Activated B cell treated with CpG ODN at 0.5 μM for 24 hours (primary cell): Measurements from ENCODE around the gene COG8. TPM values are rescaled to one million over a fixed set of nuclear protein-coding genes. Genes with fewer than 3 reads are reported as not detected.

Source experiments
- ATAC-seq: fragments of 200-7000 bp; cut with Tn5 transposase; one replicate; pipeline ENCODE4 v1.10.0; 2021; ENCODE audit warnings: low read depth, mild to moderate bottlenecking, moderate library complexity
- CTCF ChIA-PET: fragments of 350-600 bp; sonication (Branson Sonifier 250); formaldehyde crosslinking; loops from one replicate; lab custom pipeline; 2021; ENCODE audit warnings: antibody characterized with exemption; lab: Charles Lee
- POLR2A ChIA-PET: fragments of 350-600 bp; sonication (Branson Sonifier 250); formaldehyde crosslinking; loops from one replicate; lab custom pipeline; 2021; ENCODE audit warnings: antibody characterized with exemption; lab: Charles Lee
- DNase-seq: peaks from one replicate; pipeline ENCODE4 v3.0.0; 2022
- H3K27ac Mint-ChIP-seq: one replicate; pipeline ENCODE4 v1.8.0; 2020; ENCODE audit warnings: mixed read lengths
- H3K27me3 Mint-ChIP-seq: one replicate; pipeline ENCODE4 v1.8.0; 2021; ENCODE audit warnings: mixed read lengths
- H3K36me3 Mint-ChIP-seq: one replicate; pipeline ENCODE4 v1.8.0; 2021; ENCODE audit warnings: low read depth, mixed read lengths
- H3K4me1 Mint-ChIP-seq: one replicate; pipeline ENCODE4 v1.8.0; 2021; ENCODE audit warnings: mixed read lengths
- H3K4me3 Mint-ChIP-seq: one replicate; pipeline ENCODE4 v1.8.0; 2020; ENCODE audit warnings: mild to moderate bottlenecking, mixed read lengths
- H3K9me3 Mint-ChIP-seq: one replicate; pipeline ENCODE4 v1.8.0; 2020; ENCODE audit warnings: mixed read lengths
- CTCF ChIP-seq: fragments of 200-600 bp; IDR thresholded peaks from one replicate; pipeline ENCODE4 v1.8.0; 2022; ENCODE audit warnings: antibody characterized with exemption, mild to moderate bottlenecking
- intact Hi-C: fragments of 100-400 bp; cut with micrococcal nuclease; formaldehyde crosslinking; loops from one replicate; pipeline ENCODE4 v1.15.1; 2024
- total RNA-seq: library from RNA; stranded (reverse); gene quantifications from 2 replicates; pipeline ENCODE4 v1.2.3, GENCODE V29; 2022

The COG8 gene
- total RNA-seq, 1 donor from 2014 or later: 45.4 TPM

- intact Hi-C loops: loop anchor here (1.0 kb wide), 1 partner anchor 759 kb away; no protein-coding TSS in a partner anchor
- H3K27ac Mint-ChIP-seq: no peak overlapping the region
- no peaks in the 10 kb centered on the region for H3K27me3 Mint-ChIP-seq
- DNase-seq (no peak), ATAC-seq (no peak)
- CTCF ChIA-PET: interaction anchor here (0.8 to 8.8 kb wide), 6 partner anchors 118 to 759 kb away, joined by 3 to 163 read pairs (median 4); no protein-coding TSS in a partner anchor
- POLR2A ChIA-PET: interaction anchor here (0.6 kb wide), 2 partner anchors 46 to 212 kb away, joined by 4 to 9 read pairs; no protein-coding TSS in a partner anchor
- no peaks in the 10 kb centered on the region for H3K4me1 Mint-ChIP-seq
- H3K36me3 Mint-ChIP-seq: no peaks in the 10 kb centered on the region
- no peaks in the 10 kb centered on the region for H3K9me3 Mint-ChIP-seq
- TF ChIP-seq CTCF: peak; percentile 18
- H3K4me3 Mint-ChIP-seq: no peak overlapping the region
These were observed 52.2 kb downstream of the COG8 start for GRCh38 chr16:69286941-69287713.

GRCh38 chr16:69285240-69285639 lies 54.1 kb downstream of the COG8 start:
- ChIA-PET POLR2A (interaction anchor here (1.1 kb wide), 1 partner anchor 135 kb away, joined by 6 read pairs; no protein-coding TSS in a partner anchor), CTCF (interaction anchor here (0.7 to 8.8 kb wide), 7 partner anchors 13 to 757 kb away, joined by 3 to 163 read pairs (median 4); no protein-coding TSS in a partner anchor)
- Mint-ChIP-seq H3K27ac (no peak overlapping the region), H3K9me3 (no peaks in the 10 kb centered on the region), H3K4me3 (no peak overlapping the region), H3K36me3 (no peaks in the 10 kb centered on the region), H3K4me1 (no peaks in the 10 kb centered on the region), H3K27me3 (no peaks in the 10 kb centered on the region)
- no peak for DNase-seq
- no peak for TF ChIP-seq CTCF
- no peak for ATAC-seq
- intact Hi-C loops: no loop called here

GRCh38 chr16:69283851-69284250 lies 55.5 kb downstream of the COG8 start:
- no peaks in the 10 kb centered on the region for H3K4me1 Mint-ChIP-seq
- ChIA-PET POLR2A (no interaction called here), CTCF (interaction anchor here (8.8 kb wide), 1 partner anchor 133 kb away, joined by 163 read pairs; no protein-coding TSS in a partner anchor)
- DNase-seq: no peak
- intact Hi-C loops: no loop called here
- ATAC-seq: no peak
- no peaks in the 10 kb centered on the region for H3K36me3 Mint-ChIP-seq
- H3K27me3 Mint-ChIP-seq: no peaks in the 10 kb centered on the region
- H3K4me3 Mint-ChIP-seq: no peak overlapping the region
- no peak for TF ChIP-seq CTCF
- no peak overlapping the region for H3K27ac Mint-ChIP-seq
- no peaks in the 10 kb centered on the region for H3K9me3 Mint-ChIP-seq

- Mint-ChIP-seq H3K9me3 (no peaks in the 10 kb centered on the region), H3K36me3 (no peaks in the 10 kb centered on the region), H3K27ac (no peak overlapping the region), H3K4me1 (no peaks in the 10 kb centered on the region), H3K27me3 (no peaks in the 10 kb centered on the region), H3K4me3 (no peak overlapping the region)
- intact Hi-C loops: no loop called here
- POLR2A ChIA-PET: no interaction called here
- CTCF ChIA-PET: no interaction called here
- DNase-seq: no peak
- TF ChIP-seq CTCF: no peak
- no peak for ATAC-seq
These were observed 62.0 kb downstream of the COG8 start for GRCh38 chr16:69277413-69277812.

Other genes with a start within 250 kb of the COG8 start
- gene HAS3, start 233.9 kb downstream of the COG8 start, total RNA-seq: 0.71 and 0.82 TPM in 2 replicates
- 134 and 143 TPM in 2 replicates for gene CHTF8, start 207.0 kb downstream of the COG8 start, total RNA-seq
- 53.5 and 55.3 TPM in 2 replicates for gene UTP4, start 206.9 kb downstream of the COG8 start, total RNA-seq
- gene SNTB2, start 152.4 kb downstream of the COG8 start, total RNA-seq: 7.7 and 9.9 TPM in 2 replicates
- 34.2 and 41.7 TPM in 2 replicates for gene VPS4A, start 28.2 kb downstream of the COG8 start, total RNA-seq
- 11.1 and 15.3 TPM in 2 replicates for gene PDF, start 9.0 kb downstream of the COG8 start, total RNA-seq
- 42.4 and 44.3 TPM in 2 replicates for gene NIP7, start 208 bp upstream of the COG8 start, total RNA-seq
- 2.0 and 2.8 TPM in 2 replicates for gene TMED6, start 12.2 kb upstream of the COG8 start, total RNA-seq
- gene TERF2, start 46.4 kb upstream of the COG8 start, total RNA-seq: 48.4 and 50.3 TPM in 2 replicates
- 112 and 115 TPM in 2 replicates for gene CYB5B, start 85.1 kb upstream of the COG8 start, total RNA-seq
- 39.9 and 48.3 TPM in 2 replicates for gene NFAT5, start 226.4 kb upstream of the COG8 start, total RNA-seq